K562 (cell line): Measurements from ENCODE around the gene ABHD4. TPM values are rescaled to one million over a fixed set of nuclear protein-coding genes. Genes with fewer than 3 reads are reported as not detected.
A peak's percentile ranks its signal among the peaks of the same experiment; 100 is the strongest.

Experiments used
- ATAC-seq: fragments of 200-7000 bp; cut with Tn5 transposase; 3 replicates; pipeline ENCODE4 v1.9.1; 2020; ENCODE audit warnings: moderate library complexity
- BruUV-seq: library from RNA; stranded (reverse); fragments of 400-500 nt; replicated peaks from 2 replicates; lab custom pipeline; 2021; lab: Mats Ljungman, UMichigan
- CTCF ChIA-PET: fragments of 300-600 bp; formaldehyde crosslinking; extraction: SDS; loops from one replicate; lab custom pipeline; 2021; ENCODE audit warnings: low intra/inter-chr PET ratio; lab: Yijun Ruan, JAX
- POLR2A ChIA-PET: fragments of 300-600, 350-650 bp; sonication (Branson Sonifier 250); formaldehyde crosslinking; extraction: SDS; loops from one replicate; lab custom pipeline; 2021; ENCODE audit warnings: antibody characterized with exemption, inconsistent platforms; lab: Yijun Ruan, JAX
- DNase-seq, 4 experiments: peaks; one replicate each; pipeline versions ENCODE4 v3.0.0 to v3.0.0-alpha.2; 2011 to 2018; ENCODE audit warnings: low spot score in 3 of 4, mixed read lengths in 3 of 4; ENCODE audit errors: extremely low read depth in 1 of 4
- FAIRE-seq: peaks from 2 replicates; lab custom pipeline; 2011; peaks lifted over from hg19 to GRCh38; lab: Jason Lieb, UNC
- H2AFZ ChIP-seq: 2 replicates; pipeline ENCODE4 v1.6.0; 2011; ENCODE audit warnings: low read depth, low read length, control low read depth, inconsistent platforms
- H3K27ac ChIP-seq: fragments of 200-600 bp; 3 replicates; pipeline ENCODE4 v1.8.0; 2011; ENCODE audit warnings: low read depth, mild to moderate bottlenecking, control low read depth, inconsistent platforms, low read length, moderate library complexity, mixed read lengths; ENCODE audit errors: extremely low read depth
- H3K27me3 ChIP-seq, 2 experiments: fragments of 300-600 bp in 1 of 2; 2 replicates in 1 of 2; 3 replicates in 1 of 2; pipeline versions ENCODE4 v1.6.0 to v1.8.0; 2011; ENCODE audit warnings: inconsistent platforms in 2 of 2, low read length in 2 of 2, mild to moderate bottlenecking in 1 of 2, mixed read lengths in 1 of 2, moderate library complexity in 1 of 2; ENCODE audit not compliant: control insufficient read depth in 2 of 2, insufficient read depth in 2 of 2
- H3K36me3 ChIP-seq: fragments of 300-600 bp; 3 replicates; pipeline ENCODE4 v1.8.0; 2011; ENCODE audit warnings: mild to moderate bottlenecking, low read length, inconsistent platforms; ENCODE audit not compliant: control insufficient read depth, insufficient read depth
- H3K4me1 ChIP-seq, 2 experiments: fragments of 200-600 bp in 1 of 2; replicated peaks in 1 of 2; 2 replicates in 1 of 2; 3 replicates in 1 of 2; pipeline versions ENCODE4 v1.5.1 to v1.8.0; 2011; ENCODE audit warnings: inconsistent platforms in 2 of 2, low read length in 2 of 2, mild to moderate bottlenecking in 1 of 2, mixed read lengths in 1 of 2, moderate library complexity in 1 of 2; ENCODE audit not compliant: control insufficient read depth in 2 of 2, insufficient read depth in 2 of 2
- H3K4me2 ChIP-seq: 2 replicates; pipeline ENCODE4 v1.6.1; 2011; ENCODE audit warnings: low read length, control low read depth, inconsistent platforms, mixed read lengths; ENCODE audit not compliant: insufficient read depth
- H3K4me3 ChIP-seq: fragments of 200-600 bp; sonication (generic), shearing (Covaris generic); 2 replicates; pipeline ENCODE4 v1.5.1; 2016; ENCODE audit warnings: control low read depth, inconsistent platforms
- H3K79me2 ChIP-seq: fragments of 200-600 bp; 3 replicates; pipeline ENCODE4 v1.8.0; 2011; ENCODE audit warnings: low read length, inconsistent platforms; ENCODE audit not compliant: control insufficient read depth, insufficient read depth
- H3K9ac ChIP-seq, 2 experiments: 2 replicates each; pipeline versions ENCODE4 v1.6.0 to v1.6.1; 2011; ENCODE audit warnings: low read depth in 2 of 2, low read length in 2 of 2, control low read depth in 1 of 2, inconsistent platforms in 1 of 2, mild to moderate bottlenecking in 1 of 2, mixed read lengths in 1 of 2; ENCODE audit not compliant: insufficient read depth in 1 of 2
- H3K9me1 ChIP-seq: one replicate; pipeline ENCODE4 v1.6.0; 2011; ENCODE audit warnings: inconsistent platforms, mild to moderate bottlenecking, low read length, moderate library complexity; ENCODE audit not compliant: control insufficient read depth, insufficient read depth
- H3K9me3 ChIP-seq: replicated peaks from 2 replicates; pipeline ENCODE4 v1.5.1; 2011; ENCODE audit warnings: low read depth, low read length, inconsistent platforms; ENCODE audit not compliant: control insufficient read depth, insufficient read depth
- H4K20me1 ChIP-seq: replicated peaks from 2 replicates; pipeline ENCODE4 v1.6.1; 2011; ENCODE audit warnings: low read length, inconsistent platforms, mixed read lengths; ENCODE audit not compliant: control insufficient read depth, insufficient read depth
- AFF4 ChIP-seq: sonication (generic); formaldehyde crosslinking; IDR thresholded peaks from 2 replicates; pipeline ENCODE4 v1.8.0; 2023; ENCODE audit warnings: mild to moderate bottlenecking, missing genetic modification reagents
- ARHGAP35 ChIP-seq: fragments of 450-650 bp; IDR thresholded peaks from 2 replicates; pipeline ENCODE4 v1.6.1; 2018; ENCODE audit not compliant: partially characterized antibody
- BRF2 ChIP-seq: IDR thresholded peaks from 3 replicates; pipeline ENCODE4 v1.6.1; 2011; ENCODE audit warnings: borderline replicate concordance, mild to moderate bottlenecking; ENCODE audit not compliant: insufficient read length, insufficient read depth
- CBFB ChIP-seq: sonication (generic); formaldehyde crosslinking; IDR thresholded peaks from 2 replicates; pipeline ENCODE4 v1.4.0; 2020; ENCODE audit warnings: mild to moderate bottlenecking, missing genetic modification reagents
- ESRRB ChIP-seq: fragments of 250-450 bp; sonication (Bioruptor Pico); IDR thresholded peaks from 2 replicates; pipeline ENCODE4 v1.5.0; 2020; ENCODE audit warnings: mild to moderate bottlenecking, moderate library complexity, borderline replicate concordance
- EWSR1 ChIP-seq: fragments of 450-650 bp; IDR thresholded peaks from 2 replicates; pipeline ENCODE4 v1.6.1; 2018; ENCODE audit warnings: borderline replicate concordance, mild to moderate bottlenecking, low read depth, moderate library complexity; ENCODE audit not compliant: partially characterized antibody
- FOXA1 ChIP-seq: fragments of 450-650 bp; IDR thresholded peaks from 2 replicates; pipeline ENCODE4 v1.6.1; 2016; ENCODE audit warnings: mild to moderate bottlenecking, borderline replicate concordance
- FOXP1 ChIP-seq: sonication (generic); formaldehyde crosslinking; IDR thresholded peaks from 2 replicates; pipeline ENCODE4 v1.8.0; 2022; ENCODE audit warnings: mild to moderate bottlenecking, missing genetic modification reagents
- KLF16 ChIP-seq: IDR thresholded peaks from 2 replicates; pipeline ENCODE4 v1.6.1; 2016; ENCODE audit warnings: antibody characterized with exemption
- NELFE ChIP-seq: IDR thresholded peaks from 2 replicates; pipeline ENCODE4 v1.6.1; 2011; ENCODE audit warnings: mild to moderate bottlenecking; ENCODE audit not compliant: insufficient read depth, insufficient read length
- RHOXF2B ChIP-seq: fragments of 250-450 bp; sonication (Bioruptor Pico); conservative IDR thresholded peaks from 2 replicates; pipeline ENCODE4 v1.5.1; 2021
- TBP ChIP-seq: optimal IDR thresholded peaks from 2 replicates; pipeline ENCODE3; 2011; ENCODE audit warnings: low read depth, low read length, improper control_type of control experiment
- THRA ChIP-seq: fragments of 450-650 bp; IDR thresholded peaks from 2 replicates; pipeline ENCODE4 v1.6.1; 2017; ENCODE audit warnings: mild to moderate bottlenecking, moderate library complexity
- XRCC5 ChIP-seq: fragments of 200-400 bp; formaldehyde crosslinking; IDR thresholded peaks from 2 replicates; pipeline ENCODE4 v1.6.1; 2017; ENCODE audit warnings: low read depth, mild to moderate bottlenecking, low read length
- ZNF311 ChIP-seq: fragments of 250-450 bp; sonication (Bioruptor Pico); IDR thresholded peaks from 2 replicates; pipeline ENCODE4 v1.4.0; 2020; ENCODE audit warnings: mild to moderate bottlenecking, moderate library complexity
- WGBS: fragments of 100-300 bp; shearing (Covaris generic); methylation state at CpG from one replicate; pipeline ENCODE4 v1.1.6; 2016; ENCODE audit warnings: low coverage, mixed read lengths; ENCODE audit not compliant: insufficient coverage; ENCODE audit errors: missing lambda C conversion rate; 5-methylcytosine and 5-hydroxymethylcytosine counted together
- in situ Hi-C: fragments of 300-500 bp; cut with MboI; formaldehyde crosslinking; loops from 4 replicates; pipeline ENCODE4 v1.15.0; 2018; ENCODE audit warnings: inconsistent platforms, mixed read lengths
- intact Hi-C: fragments of 100-400 bp; cut with micrococcal nuclease; formaldehyde crosslinking; loops from 2 replicates; pipeline ENCODE4 v1.14.2; 2022
- polyA plus RNA-seq, 8 experiments: library from polyadenylated mRNA; depleted of rRNA in 4 of 8; stranded (reverse) in 5 of 8; unstranded in 3 of 8; fragments of >200 nt; fragmentation: Nextera tagmentation in 2 of 8; fragmentation: Illumina TruSeq in 1 of 8; extraction: Ambion mirVana in 2 of 8; extraction: Trizol in 1 of 8; gene quantifications; 2 replicates each; pipeline versions ENCODE4 v1.2.1 to v1.2.3, GENCODE V29; 2011 to 2014; ENCODE audit warnings: inconsistent platforms in 1 of 8, missing spikeins in 1 of 8
- total RNA-seq, 7 experiments: library from RNA; depleted of rRNA in 6 of 7; stranded (reverse); fragments of >200 nt in 6 of 7; fragmentation: Illumina TruSeq in 2 of 7; extraction: Trizol in 2 of 7; gene quantifications; 2 replicates each; pipeline versions ENCODE4 v1.2.1 to v1.2.3, GENCODE V29; 2011 to 2021; ENCODE audit warnings: low replicate concordance in 1 of 7
- TF ChIP-seq, protein P1 (sequence below): sonication (generic); IDR thresholded peaks from 2 replicates; pipeline ENCODE4 v1.6.1; 2016

Gene ABHD4
- total and polyA plus RNA-seq, 9 of the 15 experiments (the other 6 are each of a cell fraction or from before 2014, with no cell fraction given): 3.6 to 12.0 (median 7.2) TPM

- no peaks in the 10 kb centered on the region for H4K20me1 ChIP-seq
- no peaks in the 10 kb centered on the region for H3K27me3 ChIP-seq
- peaks cover 14% of the 10 kb centered on the region for H3K79me2 ChIP-seq
- peaks cover 7% of the 10 kb centered on the region; the same call in 2 of the 3 replicates for H3K36me3 ChIP-seq
- no TSS peak for BruUV-seq
- ChIA-PET POLR2A (interaction anchor here (0.7 to 1.6 kb wide), 3 partner anchors 12 to 747 kb away, joined by 3 to 4 read pairs (median 3); no protein-coding TSS in a partner anchor), CTCF (no interaction called here)
- H3K9me3 ChIP-seq: no peaks in the 10 kb centered on the region
- H3K4me2 ChIP-seq: peak overlapping the region; percentile 87; the same call in 1 of the 2 replicates
- in situ Hi-C loops (no loop called here), intact Hi-C loops (no loop called here)
- 0 out of 4 replicates have a peak overlapping the region, but pooled peaks of 1 of the 2 experiments have one; percentile 68 for H3K9ac ChIP-seq
- 4% methylated on average over 5 of the region's 6 CpGs for WGBS
- ATAC-seq (peak; percentile 71), FAIRE-seq (peak; percentile 69), DNase-seq (peak in 2 of 4 experiments; percentile 45 to 71)
- H3K4me1 ChIP-seq: peaks cover 16 to 53% of the 10 kb centered on the region in 2 experiments; a peak in 4 of 5 replicates
- H2AFZ ChIP-seq: peak overlapping the region; percentile 89; the same call in 1 of the 2 replicates
- H3K27ac ChIP-seq: peak overlapping the region; percentile 72; the same call in 2 of the 3 replicates
- peaks cover 2% of the 10 kb centered on the region for H3K9me1 ChIP-seq
- peak overlapping the region; percentile 56; the same call in 1 of the 2 replicates for H3K4me3 ChIP-seq
- TF ChIP-seq AFF4 (CRISPR knock-in tag): no peak
- TF ChIP-seq FOXP1: no peak
- no peak for TF ChIP-seq FOXA1
- no peak for TF ChIP-seq THRA
- no peak for TF ChIP-seq RHOXF2B
- no peak for TF ChIP-seq ZNF311 (CRISPR knock-in tag)
- TF ChIP-seq XRCC5: no peak
- no peak for TF ChIP-seq CBFB
- TF ChIP-seq KLF16: no peak
- no peak for TF ChIP-seq ESRRB (CRISPR knock-in tag)
- no peak for TF ChIP-seq NELFE
- no peak for TF ChIP-seq BRF2
- TF ChIP-seq TBP: peak; percentile 20
- TF ChIP-seq EWSR1: no peak
- TF ChIP-seq, protein P1, sequence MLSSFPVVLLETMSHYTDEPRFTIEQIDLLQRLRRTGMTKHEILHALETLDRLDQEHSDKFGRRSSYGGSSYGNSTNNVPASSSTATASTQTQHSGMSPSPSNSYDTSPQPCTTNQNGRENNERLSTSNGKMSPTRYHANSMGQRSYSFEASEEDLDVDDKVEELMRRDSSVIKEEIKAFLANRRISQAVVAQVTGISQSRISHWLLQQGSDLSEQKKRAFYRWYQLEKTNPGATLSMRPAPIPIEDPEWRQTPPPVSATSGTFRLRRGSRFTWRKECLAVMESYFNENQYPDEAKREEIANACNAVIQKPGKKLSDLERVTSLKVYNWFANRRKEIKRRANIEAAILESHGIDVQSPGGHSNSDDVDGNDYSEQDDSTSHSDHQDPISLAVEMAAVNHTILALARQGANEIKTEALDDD: peak; percentile 81; the same call in 1 of the 2 replicates
- TF ChIP-seq ARHGAP35: no peak
Measured at GRCh38 chr14:22597265-22597664, 835 bp upstream of the ABHD4 start.
